ENCODE results near the gene UBE2D1. TPM values are rescaled to one million over a fixed set of nuclear protein-coding genes. Genes with fewer than 3 reads are reported as not detected.

Gene UBE2D1
- total and polyA plus RNA-seq, 9 of the 15 experiments (the other 6 are each of a cell fraction or from before 2014, with no cell fraction given) = 4.1 to 24.4 (median 12.3) TPM

DNA sequence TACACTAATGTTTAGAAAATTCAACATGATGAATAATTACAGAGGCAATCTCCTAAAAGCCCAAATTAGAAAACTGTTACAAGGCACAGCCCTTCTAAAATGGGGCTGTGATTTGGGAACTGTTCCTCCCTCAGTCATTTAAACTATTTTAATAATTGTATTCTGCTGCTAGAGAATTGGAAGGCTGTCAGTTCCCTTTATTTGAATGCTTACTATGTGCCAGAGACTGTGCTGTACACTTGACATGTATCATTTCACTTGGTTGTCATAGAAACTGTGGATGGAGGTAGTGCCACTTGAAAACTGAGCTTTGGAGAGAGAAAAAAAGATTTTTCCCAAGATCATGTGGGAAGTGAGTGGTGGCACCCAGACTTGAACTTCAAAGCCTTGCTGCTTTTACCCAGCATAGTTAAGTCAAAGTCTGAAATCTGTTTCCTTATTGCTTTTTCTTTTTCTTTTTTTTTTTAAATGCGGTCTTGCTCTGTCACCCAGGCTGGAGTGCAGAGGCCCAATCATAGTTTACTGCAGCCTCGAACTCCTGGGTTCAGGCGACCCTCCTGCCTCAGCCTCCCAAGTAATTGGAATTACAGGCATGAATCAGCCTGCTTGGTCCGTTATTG, 23.6 kb downstream of the UBE2D1 start:
- Histone ChIP-seq H2AFZ (ENCODE audit: low read depth, low read length) (no peak overlapping the region), H3K27me3 (ENCODE audit: control insufficient read depth in 2 of 2, insufficient read depth in 2 of 2, low read length in 2 of 2) (no peaks in the 10 kb centered on the region), H3K9me3 (replicated peaks; ENCODE audit: control insufficient read depth, insufficient read depth, low read depth, low read length) (no peaks in the 10 kb centered on the region), H3K4me3 (no peak overlapping the region), H4K20me1 (replicated peaks; ENCODE audit: control insufficient read depth, insufficient read depth, low read length) (no peaks in the 10 kb centered on the region), H3K36me3 (ENCODE audit: control insufficient read depth, insufficient read depth, low read length) (peaks cover 12% of the 10 kb centered on the region; the same call in 1 of the 3 replicates), H3K9ac (ENCODE audit: insufficient read depth in 1 of 2, low read depth in 2 of 2, low read length in 2 of 2) (no peak overlapping the region), H3K4me1 (replicated peaks in 1 of 2; ENCODE audit: control insufficient read depth in 2 of 2, insufficient read depth in 2 of 2, low read length in 2 of 2) (no peaks in the 10 kb centered on the region), H3K27ac (ENCODE audit: extremely low read depth, low read depth, low read length) (no peak overlapping the region), H3K79me2 (ENCODE audit: control insufficient read depth, insufficient read depth, low read length) (0 out of 3 replicates have a peak, but pooled peaks cover 2% of the 10 kb centered on the region), H3K4me2 (ENCODE audit: insufficient read depth, low read length) (no peak overlapping the region), H3K9me1 (ENCODE audit: control insufficient read depth, insufficient read depth, low read length) (no peaks in the 10 kb centered on the region)
- in situ Hi-C loops (cut with MboI) = no loop called here
- intact Hi-C loops (cut with micrococcal nuclease) = no loop called here
- no peak for ATAC-seq
- no peak for DNase-seq (ENCODE audit: extremely low read depth in 1 of 4, low spot score in 3 of 4)
- ChIA-PET CTCF (ENCODE audit: low intra/inter-chr PET ratio) (no interaction called here), POLR2A (interaction anchor here (0.6 to 0.9 kb wide), 3 partner anchors 10 to 28 kb away, joined by 3 read pairs; no protein-coding TSS in a partner anchor)
- peak; percentile 53; the same call in 1 of the 2 replicates for TF ChIP-seq RFX1 (IDR thresholded peaks at IDR 0.05)
- TF ChIP-seq, protein P1, sequence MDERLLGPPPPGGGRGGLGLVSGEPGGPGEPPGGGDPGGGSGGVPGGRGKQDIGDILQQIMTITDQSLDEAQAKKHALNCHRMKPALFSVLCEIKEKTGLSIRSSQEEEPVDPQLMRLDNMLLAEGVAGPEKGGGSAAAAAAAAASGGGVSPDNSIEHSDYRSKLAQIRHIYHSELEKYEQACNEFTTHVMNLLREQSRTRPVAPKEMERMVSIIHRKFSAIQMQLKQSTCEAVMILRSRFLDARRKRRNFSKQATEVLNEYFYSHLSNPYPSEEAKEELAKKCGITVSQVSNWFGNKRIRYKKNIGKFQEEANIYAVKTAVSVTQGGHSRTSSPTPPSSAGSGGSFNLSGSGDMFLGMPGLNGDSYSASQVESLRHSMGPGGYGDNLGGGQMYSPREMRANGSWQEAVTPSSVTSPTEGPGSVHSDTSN (CRISPR knock-in tag; IDR thresholded peaks at IDR 0.05; ENCODE audit: low read depth) = no peak
- TF ChIP-seq, protein P1 (tag; conservative IDR thresholded peaks at IDR 0.05; ENCODE audit: low read depth) = no peak
- 63% methylated on average over 4 of the region's 4 CpGs for WGBS (ENCODE audit: insufficient coverage, low coverage, missing lambda C conversion rate)
- no peak for FAIRE-seq
- BruUV-seq (replicated peaks) = no TSS peak

All from K562 (cell line).